Skin epidermis (tissue), 12 donors: Measurements from ENCODE around the gene ADGRL3.
"Not testable (repeated sequence)": the region's sequence is repeated elsewhere in the genome, so short reads cannot be mapped to it uniquely, and the experiment has no call there.

Experiments
- H3K27ac ChIP-seq, 21 experiments: fragments of 200-600 bp; sonication (generic) in 11 of 21; one replicate each; pipeline ENCODE4 v1.5.0; 2020; ENCODE audit warnings: mild to moderate bottlenecking in 3 of 21, inconsistent platforms in 2 of 21, moderate library complexity in 2 of 21
- H3K4me3 ChIP-seq, 7 experiments: fragments of 200-600 bp; sonication (generic) in 2 of 7; one replicate each; pipeline ENCODE4 v1.5.0; 2020; ENCODE audit warnings: inconsistent platforms in 2 of 7, mild to moderate bottlenecking in 2 of 7, moderate library complexity in 1 of 7

ADGRL3 gene

DNA sequence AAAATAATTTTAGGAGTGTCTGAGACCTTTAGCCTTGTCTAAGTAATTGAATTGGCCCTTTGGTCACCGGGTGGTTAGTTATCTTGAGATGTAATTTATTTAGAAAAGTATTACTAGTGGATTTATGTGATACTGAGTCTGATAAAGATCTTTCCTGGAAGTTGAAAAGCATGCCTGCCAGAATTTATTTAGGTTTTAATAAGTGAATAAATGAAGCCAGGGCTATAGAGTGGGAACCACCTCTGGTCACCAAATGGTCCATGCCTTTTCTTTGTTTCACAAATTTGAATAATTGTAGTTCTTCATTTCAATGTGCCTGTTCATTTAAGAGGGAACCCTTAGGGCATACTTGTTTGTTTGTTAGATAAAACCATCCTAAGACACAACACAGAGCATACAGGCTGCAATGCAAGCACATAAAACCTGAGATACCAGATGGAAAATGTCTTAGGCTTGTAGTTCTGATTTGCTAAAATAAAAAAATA lies 627.8 kb downstream of the ADGRL3 start:
- H3K4me3 ChIP-seq: no peak overlapping the region
- H3K27ac ChIP-seq: no peak overlapping the region

- no peak overlapping the region for H3K27ac ChIP-seq
- H3K4me3 ChIP-seq: no peak overlapping the region
These were observed 628.8 kb downstream of the ADGRL3 start for GRCh38 chr4:61828960-61829359.

- Histone ChIP-seq H3K4me3 (no peak overlapping the region), H3K27ac (no peak overlapping the region)
These were observed 631.9 kb downstream of the ADGRL3 start for GRCh38 chr4:61831987-61832386.

GRCh38 chr4:61837395-61837794 lies 637.3 kb downstream of the ADGRL3 start:
- H3K27ac ChIP-seq: no peak overlapping the region
- no peak overlapping the region for H3K4me3 ChIP-seq

- H3K27ac ChIP-seq: no peak overlapping the region
- no peak overlapping the region for H3K4me3 ChIP-seq
These were observed 637.9 kb downstream of the ADGRL3 start for GRCh38 chr4:61838072-61838471.

DNA sequence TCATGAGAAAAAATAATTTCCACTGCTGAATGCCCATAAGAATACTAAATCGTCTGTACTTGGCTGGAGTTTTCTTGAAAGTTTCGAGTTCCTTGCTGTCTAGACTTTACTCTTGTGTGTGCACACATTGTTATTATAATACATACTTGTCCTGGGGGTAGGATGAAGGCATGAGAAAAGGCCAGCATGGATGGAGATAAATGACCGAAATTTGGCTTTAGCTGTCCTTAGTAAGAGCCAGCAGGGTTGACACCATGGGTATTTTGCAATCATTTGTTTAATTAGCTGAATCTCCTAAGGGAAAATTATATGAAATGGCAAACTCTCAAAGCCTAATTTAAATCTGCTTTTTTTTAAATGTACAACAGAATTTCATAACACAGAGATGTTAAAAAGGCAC lies 641.6 kb downstream of the ADGRL3 start:
- no peak overlapping the region for H3K27ac ChIP-seq
- no peak overlapping the region for H3K4me3 ChIP-seq

- no peak overlapping the region for H3K4me3 ChIP-seq
- no peak overlapping the region for H3K27ac ChIP-seq
These were observed 651.0 kb downstream of the ADGRL3 start for GRCh38 chr4:61851126-61851525.

DNA sequence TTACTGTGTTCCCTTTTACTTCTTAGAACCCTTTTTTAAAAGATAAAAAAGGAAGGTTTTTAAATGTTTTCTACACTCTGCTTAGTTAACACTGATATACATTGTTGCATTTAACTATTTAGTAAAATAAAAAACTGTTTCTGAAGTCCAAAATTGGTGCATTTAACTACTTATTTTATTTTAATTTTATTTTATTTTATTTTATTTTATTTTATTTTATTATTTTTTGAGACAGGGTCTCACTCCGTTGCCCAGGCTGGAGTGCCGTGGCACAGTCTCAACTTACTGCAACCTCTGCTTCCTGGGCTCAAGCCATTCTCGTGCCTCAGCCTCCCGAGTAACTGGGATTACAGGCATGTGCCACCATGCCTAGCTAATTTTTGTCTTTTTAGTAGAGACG lies 652.0 kb downstream of the ADGRL3 start:
- H3K4me3 ChIP-seq, H3K27ac ChIP-seq: not testable (repeated sequence)

DNA sequence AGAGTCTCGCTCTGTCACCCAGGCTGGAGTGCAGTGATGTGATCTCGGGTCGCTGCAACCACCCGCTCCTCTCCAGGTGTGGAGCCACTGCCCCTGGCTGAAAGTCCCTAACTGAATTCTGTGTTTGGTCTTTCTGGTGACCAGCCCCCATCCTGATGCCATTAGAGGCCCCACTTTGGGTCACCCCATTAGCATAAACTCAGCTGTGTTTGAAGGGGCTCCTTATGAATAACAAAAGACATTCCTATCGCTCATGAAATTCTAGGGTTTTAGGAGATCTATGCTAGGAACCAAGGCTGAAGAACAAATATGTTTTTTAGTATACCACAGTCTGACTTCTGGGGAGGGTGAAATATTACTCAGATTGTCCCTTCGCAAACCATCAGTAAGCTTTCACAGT lies 652.9 kb downstream of the ADGRL3 start:
- Histone ChIP-seq H3K27ac (no peak overlapping the region), H3K4me3 (no peak overlapping the region)

GRCh38 chr4:61860376-61860775 lies 660.2 kb downstream of the ADGRL3 start:
- no peak overlapping the region for H3K4me3 ChIP-seq
- peak overlapping the region in 1 of 21 experiments; percentile 37 for H3K27ac ChIP-seq

- Histone ChIP-seq H3K4me3 (no peak overlapping the region), H3K27ac (no peak overlapping the region)
These were observed 664.2 kb downstream of the ADGRL3 start for GRCh38 chr4:61864286-61864685.

DNA sequence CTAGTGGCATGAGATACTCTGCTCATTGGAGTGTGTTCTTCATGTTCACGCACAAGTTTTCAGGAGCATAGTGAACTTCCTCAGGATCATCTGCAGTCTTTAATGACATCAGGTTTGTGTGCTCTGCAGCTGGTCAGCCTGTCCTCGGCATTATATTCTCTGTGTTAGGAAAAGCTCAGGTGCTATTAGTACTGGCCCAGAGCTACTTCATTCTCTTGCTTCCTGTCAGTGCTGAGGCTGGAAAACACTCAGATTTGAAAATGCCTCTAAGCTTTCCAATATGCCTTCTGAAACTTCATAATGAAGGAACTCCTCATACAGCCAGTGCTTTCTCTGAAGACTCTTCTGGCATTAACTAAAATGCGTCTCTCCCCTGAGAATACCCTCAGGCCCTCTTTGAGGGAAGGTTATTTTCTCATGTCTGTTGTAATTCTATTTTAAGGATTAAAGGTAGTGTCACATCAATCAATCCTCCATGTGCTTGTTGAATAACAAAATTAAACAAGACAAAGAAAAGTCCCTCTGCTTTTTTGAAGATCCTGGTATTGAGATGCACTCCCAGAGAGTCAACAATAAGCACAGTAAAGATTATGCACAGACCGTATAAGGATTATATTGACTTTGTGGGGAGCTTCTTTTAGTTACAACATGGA lies 666.4 kb downstream of the ADGRL3 start:
- Histone ChIP-seq H3K4me3 (no peak overlapping the region), H3K27ac (no peak overlapping the region)

DNA sequence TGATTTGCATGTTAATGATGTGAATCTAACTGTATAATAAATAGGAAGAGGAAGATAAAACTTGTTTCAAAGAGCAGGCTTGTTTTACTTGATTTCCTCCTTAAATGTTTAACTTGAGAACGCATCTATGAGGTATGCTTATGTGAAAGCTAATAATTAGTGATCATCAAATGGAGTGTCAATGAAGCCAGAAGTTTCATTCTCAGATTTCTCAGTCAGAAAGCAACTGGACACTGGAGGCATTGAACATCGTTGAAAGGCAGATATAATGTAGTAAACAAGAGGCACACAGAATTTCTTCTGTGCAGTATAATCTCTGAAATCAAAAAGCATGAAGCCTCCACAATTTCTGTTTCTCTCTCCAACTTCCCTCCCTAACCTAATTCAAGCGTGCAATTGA lies 672.9 kb downstream of the ADGRL3 start:
- no peak overlapping the region for H3K4me3 ChIP-seq
- H3K27ac ChIP-seq: no peak overlapping the region

GRCh38 chr4:61877266-61877665 lies 677.1 kb downstream of the ADGRL3 start:
- Histone ChIP-seq H3K27ac (no peak overlapping the region), H3K4me3 (no peak overlapping the region)

GRCh38 chr4:61877893-61878292 lies 677.8 kb downstream of the ADGRL3 start:
- no peak overlapping the region for H3K4me3 ChIP-seq
- H3K27ac ChIP-seq: no peak overlapping the region

GRCh38 chr4:61882381-61882780 lies 682.3 kb downstream of the ADGRL3 start:
- H3K27ac ChIP-seq: no peak overlapping the region
- H3K4me3 ChIP-seq: no peak overlapping the region

GRCh38 chr4:61886131-61886530 lies 686.0 kb downstream of the ADGRL3 start:
- Histone ChIP-seq H3K27ac (no peak overlapping the region), H3K4me3 (no peak overlapping the region)

GRCh38 chr4:61889117-61889516 lies 689.0 kb downstream of the ADGRL3 start:
- Histone ChIP-seq H3K4me3 (no peak overlapping the region), H3K27ac (no peak overlapping the region)

GRCh38 chr4:61890321-61890720 lies 690.2 kb downstream of the ADGRL3 start:
- Histone ChIP-seq H3K27ac (no peak overlapping the region), H3K4me3 (no peak overlapping the region)

DNA sequence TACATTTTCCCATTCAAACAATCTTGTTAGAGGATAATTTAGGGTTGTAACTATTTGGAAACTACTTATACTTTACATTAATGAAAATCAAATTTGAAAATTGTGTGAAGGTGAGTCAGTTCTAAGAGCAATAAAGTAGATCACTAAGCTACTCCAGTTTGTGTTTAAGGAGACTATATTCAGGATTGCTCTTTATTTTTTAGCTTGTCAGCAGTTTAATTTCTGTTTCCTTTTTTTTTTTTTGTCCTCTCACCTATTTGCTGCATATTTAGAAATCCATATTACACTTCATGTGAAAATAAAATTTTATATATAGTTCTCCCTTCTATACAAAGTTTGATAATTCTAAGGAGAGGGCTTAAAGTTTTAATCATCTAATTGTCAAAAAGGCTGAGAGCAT lies 691.8 kb downstream of the ADGRL3 start:
- no peak overlapping the region for H3K4me3 ChIP-seq
- no peak overlapping the region for H3K27ac ChIP-seq

DNA sequence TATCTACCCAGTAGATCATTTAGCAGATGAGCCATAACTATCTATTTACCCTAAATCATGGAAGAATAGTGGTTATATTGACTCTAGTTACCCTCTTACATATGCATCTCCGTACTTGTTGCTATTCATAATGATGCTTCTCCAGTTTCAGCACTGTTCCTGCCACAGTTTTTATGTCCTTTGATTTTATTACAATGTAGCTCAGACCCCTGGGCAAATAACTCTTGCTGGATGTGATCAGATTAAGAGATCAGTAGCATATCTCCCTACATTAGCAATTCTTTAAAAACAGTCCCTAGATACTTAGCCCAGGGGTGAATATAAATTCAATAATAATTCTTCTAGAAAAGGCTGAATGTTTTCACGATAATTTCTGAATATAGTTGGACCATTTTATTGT lies 696.5 kb downstream of the ADGRL3 start:
- no peak overlapping the region for H3K27ac ChIP-seq
- H3K4me3 ChIP-seq: no peak overlapping the region

GRCh38 chr4:61909031-61909430 lies 708.9 kb downstream of the ADGRL3 start:
- Histone ChIP-seq H3K27ac (no peak overlapping the region), H3K4me3 (no peak overlapping the region)
